Measurements from ENCODE around the gene ZNF324.
A peak's percentile ranks its signal among the peaks of the same experiment; 100 is the strongest.

The ZNF324 gene

GRCh38 chr19:58474291-58474996, 7.6 kb downstream of the ZNF324 start:
- H3K9me3 ChIP-seq (ENCODE audit: insufficient read depth, low read length) = no peaks in the 10 kb centered on the region
- no peak overlapping the region for H2AFZ ChIP-seq (ENCODE audit: low read depth, low read length)
- H3K9ac ChIP-seq (ENCODE audit: low read length) = no peak overlapping the region
- H3K36me3 ChIP-seq (replicated peaks; ENCODE audit: low read depth, low read length) = peaks cover 10% of the 10 kb centered on the region
- peak overlapping the region; percentile 86 for H3K4me2 ChIP-seq (ENCODE audit: low read length)
- peaks cover 25% of the 10 kb centered on the region for H3K4me1 ChIP-seq (ENCODE audit: low read length)
- TF ChIP-seq CTCF (IDR thresholded peaks at IDR 0.05; ENCODE audit: low read depth, low read length) (no peak), EZH2phosphoT487 (IDR thresholded peaks at IDR 0.05; ENCODE audit: low read depth) (no peak)
- no peak overlapping the region for H3K27ac ChIP-seq (ENCODE audit: low read length)
- H4K20me1 ChIP-seq (ENCODE audit: insufficient read depth, low read length) = no peaks in the 10 kb centered on the region
- H3K4me3 ChIP-seq (ENCODE audit: low read length) = peak overlapping the region; percentile 83
- H3K79me2 ChIP-seq (ENCODE audit: low read length) = no peaks in the 10 kb centered on the region
- H3K27me3 ChIP-seq (ENCODE audit: low read depth, low read length) = no peaks in the 10 kb centered on the region

- no peak overlapping the region; the same call in 1 of the 2 replicates for H2AFZ ChIP-seq (ENCODE audit: low read depth, low read length)
- H3K27me3 ChIP-seq (ENCODE audit: low read depth, low read length) = no peaks in the 10 kb centered on the region
- no peaks in the 10 kb centered on the region for H3K79me2 ChIP-seq (ENCODE audit: low read length)
- peaks cover 25% of the 10 kb centered on the region for H3K4me1 ChIP-seq (ENCODE audit: low read length)
- H3K9me3 ChIP-seq (ENCODE audit: insufficient read depth, low read length) = no peaks in the 10 kb centered on the region
- no peaks in the 10 kb centered on the region for H4K20me1 ChIP-seq (ENCODE audit: insufficient read depth, low read length)
- H3K36me3 ChIP-seq (replicated peaks; ENCODE audit: low read depth, low read length) = peaks cover 10% of the 10 kb centered on the region
- H3K9ac ChIP-seq (ENCODE audit: low read length) = peak overlapping the region; percentile 84
- H3K4me2 ChIP-seq (ENCODE audit: low read length) = peak overlapping the region; percentile 86
- peak overlapping the region; percentile 83 for H3K27ac ChIP-seq (ENCODE audit: low read length)
- TF ChIP-seq EZH2phosphoT487 (IDR thresholded peaks at IDR 0.05; ENCODE audit: low read depth) = no peak
- no peak for TF ChIP-seq CTCF (IDR thresholded peaks at IDR 0.05; ENCODE audit: low read depth, low read length)
- peak overlapping the region; percentile 83 for H3K4me3 ChIP-seq (ENCODE audit: low read length)
These were observed 8.3 kb downstream of the ZNF324 start for GRCh38 chr19:58474997-58475713.

DNA sequence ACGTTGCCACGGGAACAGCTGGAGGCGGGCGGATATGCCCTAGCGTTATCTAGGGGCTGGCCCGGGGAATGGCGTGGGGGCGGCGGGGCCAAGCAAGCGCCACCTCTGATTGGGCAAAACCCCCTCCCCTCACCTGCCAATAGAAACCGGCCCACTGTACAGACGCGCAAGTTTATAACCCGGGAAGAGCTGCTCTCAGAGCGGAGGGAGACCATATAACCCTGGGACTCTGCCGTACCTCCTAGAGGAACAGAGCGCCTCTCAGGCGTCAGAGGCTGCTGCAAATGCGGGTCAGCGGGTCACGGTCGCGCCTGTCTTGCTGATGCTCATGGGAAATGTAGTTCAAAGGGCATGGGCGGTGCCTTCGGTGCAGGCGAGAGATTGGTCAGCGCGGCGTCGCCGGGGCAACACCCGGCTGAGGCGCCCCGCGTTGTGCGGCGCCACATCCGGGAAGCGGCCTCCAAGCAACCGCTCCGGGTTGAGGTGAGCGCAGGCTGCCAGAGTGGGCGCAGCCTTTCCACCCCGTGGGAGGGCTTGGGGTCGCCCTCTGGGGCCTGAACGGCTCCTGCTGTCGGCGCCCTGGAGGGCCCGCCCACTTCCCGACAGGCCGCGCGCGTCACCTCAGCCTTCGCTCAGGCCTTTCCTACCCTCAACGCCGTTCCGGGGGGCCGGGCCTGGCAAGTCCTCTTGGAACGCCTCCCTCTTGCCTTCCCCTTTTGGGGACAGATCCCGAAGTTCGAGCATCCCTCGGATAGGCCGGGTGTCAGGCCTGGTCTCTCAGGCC, 9.0 kb downstream of the ZNF324 start, which contains the start of gene ZNF446:
Gene ZNF446 (plus strand): TSS at position 639 of the 784 bp plus-strand sequence. CDS start 867 bp downstream, outside the sequence.
- Histone ChIP-seq H3K4me3 (ENCODE audit: low read length) (peak within 1 kb of the TSS; percentile 83), H3K36me3 (replicated peaks; ENCODE audit: low read depth, low read length) (peaks cover 13% of the 10 kb centered on the region), H3K9me3 (ENCODE audit: insufficient read depth, low read length) (no peaks in the 10 kb centered on the region), H4K20me1 (ENCODE audit: insufficient read depth, low read length) (no peaks in the 10 kb centered on the region), H3K4me2 (ENCODE audit: low read length) (peak within 1 kb of the TSS; percentile 86), H3K4me1 (ENCODE audit: low read length) (peaks cover 25% of the 10 kb centered on the region), H3K27ac (ENCODE audit: low read length) (peak within 1 kb of the TSS; percentile 83), H3K9ac (ENCODE audit: low read length) (peak within 1 kb of the TSS; percentile 84), H3K79me2 (ENCODE audit: low read length) (no peaks in the 10 kb centered on the region), H2AFZ (ENCODE audit: low read depth, low read length) (peak within 1 kb of the TSS; percentile 64), H3K27me3 (ENCODE audit: low read depth, low read length) (no peaks in the 10 kb centered on the region)
- TF ChIP-seq CTCF (IDR thresholded peaks at IDR 0.05; ENCODE audit: low read depth, low read length) = no peak
- no peak for TF ChIP-seq EZH2phosphoT487 (IDR thresholded peaks at IDR 0.05; ENCODE audit: low read depth)

Measured in OCI-LY3 (cell line).